ENCODE measurements around the gene SNTG2.

SNTG2 gene

DNA sequence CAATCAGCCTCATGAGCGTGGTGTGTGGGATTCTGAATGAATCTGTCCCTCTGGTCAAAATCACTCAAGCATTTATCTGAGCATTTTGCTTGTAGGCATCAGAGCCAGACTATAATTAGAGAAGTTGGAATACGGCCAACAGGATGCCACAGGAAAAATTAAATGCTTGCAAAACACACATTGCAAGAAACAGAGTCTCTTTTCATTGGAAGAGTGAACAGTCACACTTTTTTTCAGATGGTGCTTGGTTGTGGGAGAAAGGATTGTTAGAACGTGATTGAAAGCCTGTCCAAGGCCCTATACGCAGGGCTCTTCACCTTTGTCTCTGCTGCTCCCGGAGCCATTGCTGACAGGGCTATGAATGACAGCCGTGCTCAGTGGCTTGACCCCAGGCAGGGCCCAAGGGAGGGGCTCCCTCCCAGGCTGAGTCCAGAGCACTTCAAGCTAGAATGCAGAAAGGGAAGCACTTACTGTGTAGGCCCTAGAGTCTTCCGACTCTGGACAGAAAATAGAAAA lies 59.8 kb downstream of the SNTG2 start:
- peak; percentile 48 for DNase-seq

DNA sequence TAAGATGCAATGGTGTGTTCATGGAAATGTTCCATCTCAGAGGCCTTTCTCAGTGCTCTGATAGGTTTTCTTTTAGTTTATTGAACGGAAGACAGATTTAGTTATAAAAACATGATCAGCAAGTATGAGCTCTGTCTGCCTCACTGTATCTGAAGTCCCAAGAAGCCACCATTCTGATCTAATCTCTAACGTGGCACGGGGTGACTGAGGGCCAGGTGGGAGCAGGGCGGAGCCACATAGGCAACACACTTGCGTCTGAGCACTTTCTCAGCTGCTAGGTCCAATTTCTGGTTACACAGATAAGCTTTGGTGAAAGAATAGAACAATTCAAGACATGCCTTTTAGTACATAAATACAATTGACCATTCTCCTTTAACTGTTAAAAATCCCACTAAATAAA lies 60.4 kb downstream of the SNTG2 start:
- DNase-seq: no peak

DNA sequence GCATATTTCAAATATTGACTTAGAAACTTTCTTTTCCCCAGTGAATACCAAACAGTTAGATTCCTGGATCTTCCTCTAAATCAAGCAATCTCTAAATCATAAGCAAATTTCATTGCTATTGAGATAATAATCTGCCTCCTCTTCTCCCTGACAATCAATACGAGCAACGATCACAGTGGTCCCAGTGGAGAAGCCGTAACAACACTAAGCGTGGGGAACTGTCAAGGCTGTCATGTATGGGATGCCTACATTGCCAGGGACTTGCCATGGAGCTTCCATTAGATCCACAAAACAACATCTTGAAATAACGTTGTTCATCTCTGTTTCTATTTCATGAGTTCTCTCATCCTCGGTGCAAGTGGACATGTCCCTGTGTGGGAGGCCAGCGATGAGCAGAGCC lies 61.3 kb downstream of the SNTG2 start:
- DNase-seq: no peak

DNA sequence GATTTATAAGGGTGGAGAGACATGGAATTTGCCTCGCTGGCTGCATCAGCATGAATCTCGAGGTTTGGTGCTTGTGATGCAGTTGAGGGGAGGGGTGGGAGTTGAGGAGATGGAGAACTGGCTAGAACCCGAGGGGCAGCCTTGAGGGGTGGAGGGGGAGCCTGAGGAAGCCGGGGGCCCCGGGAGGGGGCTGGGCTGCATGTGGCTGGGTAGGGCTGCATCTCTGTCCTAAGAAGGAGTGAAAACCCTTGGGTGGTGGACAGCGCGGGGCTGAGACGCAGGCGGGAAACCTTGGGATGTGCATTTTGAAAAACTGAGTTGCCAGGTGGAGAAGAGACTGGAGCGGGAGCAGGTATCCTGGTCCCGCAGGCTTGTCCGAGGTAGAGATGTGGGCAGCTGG lies 64.2 kb downstream of the SNTG2 start:
- no peak for DNase-seq

DNA sequence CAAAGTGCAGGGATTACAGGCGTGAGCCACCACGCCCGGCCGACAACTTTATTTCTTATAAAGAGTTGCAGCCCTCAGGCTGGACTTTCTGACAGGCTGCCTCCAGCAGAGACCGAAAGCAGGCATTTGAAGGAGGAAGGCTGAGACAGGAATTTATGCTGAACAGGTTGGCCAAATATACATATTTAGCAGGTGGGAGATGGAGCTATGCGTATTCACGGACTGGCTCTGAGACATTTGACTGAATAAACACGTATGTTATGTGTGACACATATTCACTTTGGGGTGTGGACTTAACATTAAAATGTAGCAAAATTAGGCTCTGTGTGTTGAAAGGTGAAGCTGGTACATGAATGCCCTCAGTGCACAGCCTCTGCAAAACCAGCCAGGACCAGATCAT lies 65.9 kb downstream of the SNTG2 start:
- DNase-seq: no peak

DNA sequence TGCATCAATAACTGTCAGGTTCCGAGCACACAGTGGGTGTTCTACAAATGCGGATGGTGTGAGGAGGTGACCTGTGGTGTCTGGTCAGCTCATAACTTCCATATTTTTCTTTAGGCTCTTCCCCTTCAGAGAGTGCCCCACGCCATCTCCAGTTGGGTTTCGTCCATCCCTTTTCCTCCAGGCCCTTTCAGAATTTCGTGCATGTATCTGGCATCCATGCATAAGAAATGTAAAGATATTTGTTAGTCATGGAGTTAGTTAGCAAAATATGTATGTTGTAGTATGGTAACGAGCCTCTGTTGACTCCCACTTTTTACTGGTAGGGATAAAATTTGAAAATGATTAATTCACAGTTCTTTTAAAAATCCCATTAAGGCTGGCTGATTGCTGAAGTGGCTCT lies 67.2 kb downstream of the SNTG2 start:
- no peak for DNase-seq

DNA sequence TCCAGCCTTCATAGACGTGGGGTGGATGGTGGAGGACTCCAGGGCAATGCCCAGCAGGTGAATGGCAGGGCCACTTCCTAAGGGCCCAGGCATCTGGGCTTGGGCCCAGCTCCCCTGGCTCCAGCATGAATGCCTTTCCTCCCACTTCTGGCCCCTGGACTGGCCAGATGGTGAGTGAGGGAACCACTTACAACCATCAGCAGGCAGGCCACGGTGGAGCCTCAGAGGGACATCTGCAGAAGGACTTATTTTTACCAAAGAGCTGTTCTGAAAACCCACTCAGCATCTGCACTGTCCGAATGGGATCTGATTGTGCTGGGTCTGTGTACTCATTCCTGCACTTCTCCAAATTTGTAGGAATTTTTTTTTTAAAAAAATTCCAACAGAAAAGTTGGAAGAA lies 69.6 kb downstream of the SNTG2 start:
- DNase-seq: no peak

DNA sequence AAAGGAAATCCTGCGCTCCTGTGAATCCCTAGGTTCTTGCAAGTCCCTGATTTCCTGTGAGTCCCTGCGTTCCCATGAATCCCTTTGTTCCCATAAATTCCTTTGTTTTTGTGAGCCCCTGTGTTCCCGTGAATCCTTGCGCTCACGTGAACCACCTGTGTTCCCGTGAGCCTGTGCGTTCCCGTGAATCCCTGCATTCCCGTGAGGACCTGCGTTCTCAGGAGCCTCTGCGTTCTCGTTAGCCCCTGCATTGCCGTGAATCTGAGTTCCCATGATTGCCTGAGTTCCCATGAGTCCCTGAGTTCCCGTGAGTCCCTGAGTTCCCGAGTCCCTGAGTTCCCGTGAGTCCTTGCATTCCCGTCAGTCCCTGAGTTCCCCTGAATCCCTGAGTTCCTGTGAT lies 71.5 kb downstream of the SNTG2 start:
- no peak for DNase-seq

DNA sequence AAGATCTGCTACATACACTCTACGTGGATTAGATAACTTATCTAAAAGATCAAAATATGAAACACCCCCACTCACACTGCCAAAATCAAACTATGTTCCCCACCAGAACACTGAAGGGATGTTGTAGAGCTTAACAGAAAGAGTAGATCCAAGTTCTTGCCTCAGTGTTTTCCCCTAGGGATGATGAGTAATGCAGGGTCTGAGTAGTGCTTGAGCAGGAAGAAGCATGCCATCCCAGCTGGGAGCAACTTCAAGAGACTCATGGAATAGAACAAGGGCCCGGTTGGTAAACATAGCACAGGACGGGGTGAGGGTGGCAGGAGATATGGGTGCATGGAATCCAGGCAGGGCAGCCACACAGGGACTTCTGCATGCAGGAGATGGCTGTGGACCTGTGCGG lies 74.3 kb downstream of the SNTG2 start:
- DNase-seq: no peak

DNA sequence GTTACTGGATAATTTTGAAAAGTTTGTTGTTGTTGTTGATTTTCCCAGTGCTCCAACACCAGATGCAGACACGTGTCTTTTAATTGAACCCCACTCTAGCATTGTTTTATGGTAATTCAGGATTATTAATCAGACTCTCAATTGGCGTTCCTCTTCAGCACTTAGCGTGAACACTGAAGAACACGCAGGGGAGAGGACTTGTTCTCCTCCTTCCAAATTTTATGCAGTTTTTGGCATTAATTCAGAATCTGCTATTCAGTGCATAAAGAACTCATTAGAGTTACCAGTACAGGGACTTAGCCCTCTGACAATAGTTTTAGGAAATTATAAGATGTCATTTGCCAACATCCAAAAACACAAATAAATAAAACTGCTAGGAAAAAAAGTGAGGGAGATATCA lies 75.5 kb downstream of the SNTG2 start:
- no peak for DNase-seq

DNA sequence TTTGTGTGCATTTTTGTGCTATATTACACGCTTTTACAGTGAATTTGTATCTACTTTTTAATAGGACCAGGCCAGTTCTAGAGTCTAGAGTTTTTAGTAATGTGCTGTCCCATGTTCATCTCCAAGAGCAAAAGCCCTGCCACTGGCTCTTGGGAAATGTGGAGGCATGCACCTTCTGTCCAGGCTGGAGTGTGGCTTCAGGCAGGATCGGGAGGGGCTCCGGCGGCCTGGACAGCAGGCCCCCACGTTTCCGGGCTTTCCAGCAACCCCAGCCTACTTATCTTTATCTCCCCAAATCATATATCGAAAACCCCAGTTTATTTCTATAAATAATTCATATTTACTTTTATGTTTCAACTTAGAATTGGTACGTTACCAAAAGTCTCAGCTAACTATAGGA lies 78.2 kb downstream of the SNTG2 start:
- no peak for DNase-seq

DNA sequence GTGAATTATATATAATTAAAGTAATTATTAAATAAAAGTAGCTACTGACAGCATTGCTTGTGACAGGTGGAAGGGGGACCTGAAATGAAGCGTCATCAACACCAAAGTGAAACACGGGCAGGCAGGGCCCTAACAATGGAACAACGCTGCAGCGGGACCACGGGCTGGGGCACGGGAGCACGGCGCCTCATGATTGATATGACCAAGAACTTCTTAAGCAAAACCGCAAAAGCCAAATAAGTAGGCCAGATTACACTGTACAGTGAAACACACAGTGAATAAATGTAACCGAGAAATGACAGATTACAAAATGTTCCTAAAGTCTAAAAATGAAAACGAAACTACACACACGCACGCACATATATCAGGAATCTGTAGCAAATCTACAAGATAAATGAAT lies 81.4 kb downstream of the SNTG2 start:
- DNase-seq: no peak

DNA sequence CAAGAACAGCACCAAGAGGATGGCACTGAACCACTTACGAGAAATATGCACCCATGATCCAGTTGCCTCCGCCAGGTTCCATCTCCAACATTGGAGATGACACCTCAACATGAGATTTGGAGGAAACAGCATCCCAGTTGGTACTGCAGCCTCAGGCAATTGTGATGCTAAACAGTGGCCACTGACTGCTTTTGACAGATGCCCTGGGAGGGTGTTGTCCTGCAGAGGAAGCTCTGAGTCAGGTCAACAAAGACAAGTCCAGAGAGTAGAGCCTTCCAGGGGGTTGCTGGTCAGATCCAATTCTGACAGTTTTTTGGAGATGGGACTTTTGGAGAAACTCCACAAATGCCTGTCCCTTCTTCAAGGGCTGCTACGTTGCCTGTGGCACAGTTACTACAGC lies 82.4 kb downstream of the SNTG2 start:
- no peak for DNase-seq

DNA sequence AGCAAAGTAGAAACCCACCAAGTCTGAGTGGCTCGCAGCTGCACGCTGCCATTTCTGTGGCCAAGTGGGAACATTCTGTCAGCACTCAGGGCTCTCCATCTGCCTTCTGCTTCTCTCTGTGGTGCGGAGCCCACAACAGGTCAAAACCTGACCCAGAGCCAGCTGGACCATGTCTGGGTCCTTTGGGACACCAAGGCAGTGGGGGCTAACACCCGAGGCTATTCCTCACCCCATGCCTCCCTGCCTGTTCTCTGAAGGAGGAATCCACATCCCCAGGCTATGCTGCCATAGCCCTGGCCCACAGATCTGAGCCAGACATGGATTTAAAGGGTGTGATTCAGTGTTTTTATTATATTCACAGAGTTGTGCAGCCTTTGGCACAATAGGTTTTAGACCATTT lies 86.4 kb downstream of the SNTG2 start:
- no peak for DNase-seq

DNA sequence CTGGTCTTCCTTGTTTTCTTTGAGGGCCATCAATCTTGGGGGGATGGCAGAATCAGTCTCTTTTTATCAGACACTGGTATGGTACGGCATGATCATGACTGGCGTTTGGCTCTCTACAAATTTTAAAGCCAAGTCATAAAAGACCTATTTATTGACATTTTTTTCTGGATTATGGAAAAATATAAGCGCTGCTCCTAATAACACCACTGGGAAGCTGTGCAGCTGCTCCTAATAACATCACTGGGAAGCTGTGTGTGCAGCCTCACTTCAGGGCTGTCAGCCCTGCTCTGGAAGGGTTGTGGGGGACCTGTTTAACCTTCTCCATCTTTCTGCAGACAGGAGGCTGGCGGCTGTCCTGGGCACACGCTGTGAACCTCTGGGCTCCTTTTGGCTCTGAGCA lies 88.9 kb downstream of the SNTG2 start:
- no peak for DNase-seq

DNA sequence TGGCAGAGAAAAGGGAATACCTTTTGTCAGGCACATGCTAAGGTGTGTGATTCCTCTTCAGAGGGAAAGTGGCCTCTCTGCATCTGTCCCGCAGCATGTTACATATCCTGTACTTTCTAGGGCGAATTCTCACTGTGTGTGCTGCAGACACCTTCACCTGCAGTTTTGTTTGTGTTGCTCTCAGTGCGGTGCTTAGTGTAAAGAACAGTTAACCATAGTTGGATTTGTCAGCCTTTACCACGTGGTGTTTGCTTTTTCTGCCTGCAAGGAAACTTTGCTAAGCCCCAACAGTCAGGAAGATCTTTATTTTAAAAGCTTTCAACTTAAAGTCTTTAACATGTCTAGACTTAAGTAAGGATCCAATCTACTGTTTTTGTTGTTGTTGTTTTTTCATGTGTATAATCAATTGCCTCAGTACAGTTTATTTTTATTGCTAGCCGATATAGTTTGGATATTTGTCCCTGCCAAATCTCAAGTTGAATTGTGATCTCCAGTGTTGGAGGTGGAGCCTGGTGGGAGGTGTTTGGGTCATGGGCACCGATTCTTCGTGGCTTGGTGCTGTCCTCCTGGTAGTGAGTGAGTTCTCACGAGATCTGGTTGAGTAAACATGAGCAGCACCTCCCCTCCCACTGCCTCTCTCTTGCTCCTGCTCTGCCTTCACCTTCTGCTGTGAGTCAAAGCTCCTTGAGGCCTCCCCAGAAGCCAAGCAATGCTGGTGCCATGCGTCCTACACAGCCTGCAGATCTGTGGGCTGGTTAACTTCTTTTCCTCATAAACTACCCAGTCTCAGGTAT lies 90.6 kb downstream of the SNTG2 start:
- DNase-seq: no peak

DNA sequence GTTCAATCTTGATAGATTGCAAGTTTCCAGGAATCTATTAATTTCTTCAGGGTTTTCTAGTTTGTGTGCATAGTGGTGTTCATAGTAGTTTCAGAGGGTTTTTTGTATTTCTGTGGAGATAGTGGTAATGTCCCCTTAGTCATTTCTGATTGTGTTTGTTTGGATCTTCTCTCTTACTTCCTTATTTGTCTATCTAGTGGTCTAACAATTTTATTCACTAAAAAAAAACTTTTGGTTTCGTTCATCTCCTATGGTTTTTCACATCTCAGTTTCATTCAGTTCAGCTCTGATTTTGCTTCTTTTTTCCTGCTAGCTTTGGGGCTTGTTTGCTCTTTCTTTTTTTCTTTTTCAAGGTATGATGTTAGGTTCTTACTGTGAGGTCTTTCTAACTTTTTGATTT lies 94.5 kb downstream of the SNTG2 start:
- no peak for DNase-seq

DNA sequence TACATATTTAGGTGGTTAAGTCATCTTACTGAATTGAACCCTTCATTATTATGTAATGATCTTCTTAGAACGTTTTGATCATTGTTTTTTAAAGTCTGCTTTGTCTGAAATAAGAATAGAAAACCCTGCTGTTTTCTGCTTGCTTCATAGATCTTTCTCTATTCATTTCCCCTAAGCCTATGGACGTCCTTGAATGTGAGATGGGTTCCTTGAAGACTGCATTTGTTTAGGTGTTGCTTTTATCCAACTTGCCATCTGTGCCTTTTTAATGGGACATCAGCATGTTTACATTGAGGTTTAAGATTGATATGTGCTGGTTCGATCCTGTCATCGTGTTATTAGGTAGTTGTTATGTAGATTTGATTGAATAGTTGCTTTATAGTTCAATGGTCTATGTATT lies 95.4 kb downstream of the SNTG2 start:
- DNase-seq: no peak

DNA sequence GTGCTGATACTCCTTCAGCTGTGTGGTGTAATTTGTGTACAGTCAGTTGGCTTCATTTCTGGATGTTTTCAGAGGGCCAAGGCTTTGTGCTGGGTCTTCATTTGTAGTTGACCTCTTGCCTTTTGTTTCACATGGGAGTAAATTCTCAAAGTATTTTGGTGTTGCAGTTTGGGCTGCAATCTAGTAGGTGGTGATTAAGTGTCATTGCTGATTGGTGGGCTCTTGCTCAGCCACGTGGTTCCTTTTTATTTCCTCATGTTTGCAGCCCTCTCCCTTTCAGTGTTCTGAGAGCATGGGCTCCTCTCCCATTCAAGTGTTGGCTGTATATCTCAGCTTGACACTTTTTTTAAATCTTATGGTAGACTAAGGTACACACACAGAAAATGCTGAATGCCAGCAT lies 96.8 kb downstream of the SNTG2 start:
- peak; percentile 38 for DNase-seq

DNA sequence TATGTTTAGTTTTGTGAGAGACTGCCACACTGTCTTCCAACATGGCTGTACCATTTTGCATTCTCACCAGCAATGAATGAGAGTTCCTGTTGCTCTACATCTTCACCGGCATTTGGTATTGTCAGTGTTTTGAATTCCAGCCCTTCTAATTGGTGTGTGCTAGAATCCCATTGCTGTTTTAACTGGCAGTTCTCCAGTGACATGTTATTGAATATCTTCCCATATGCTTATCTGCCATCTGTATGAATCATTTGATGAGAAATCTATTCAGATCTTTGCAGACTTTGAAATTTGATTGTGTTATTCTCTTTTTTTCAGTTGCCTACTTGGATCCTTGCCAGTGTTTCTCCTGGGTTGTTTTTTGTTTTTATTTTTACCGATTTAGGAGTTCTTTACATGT lies 99.0 kb downstream of the SNTG2 start:
- no peak for DNase-seq

DNA sequence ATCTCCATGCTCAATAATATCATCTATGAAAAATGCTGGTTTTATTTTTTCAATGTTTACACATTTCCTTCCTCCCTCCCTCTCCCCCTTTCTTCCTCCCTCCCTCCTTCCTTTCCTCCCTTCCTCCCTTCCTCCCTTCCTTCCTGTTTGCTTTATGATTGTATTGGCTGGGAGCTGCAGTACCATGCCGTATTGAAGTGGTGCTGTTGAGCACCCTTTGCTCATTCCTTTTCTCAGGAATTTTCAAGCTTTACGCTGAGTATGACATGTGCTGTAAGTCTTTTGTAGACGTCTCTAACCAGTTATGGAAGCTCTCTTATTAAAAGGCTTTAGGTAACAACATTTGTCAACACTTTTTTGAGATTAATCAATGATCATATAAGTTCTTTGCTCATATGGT lies 100.4 kb downstream of the SNTG2 start:
- no peak for DNase-seq

DNA sequence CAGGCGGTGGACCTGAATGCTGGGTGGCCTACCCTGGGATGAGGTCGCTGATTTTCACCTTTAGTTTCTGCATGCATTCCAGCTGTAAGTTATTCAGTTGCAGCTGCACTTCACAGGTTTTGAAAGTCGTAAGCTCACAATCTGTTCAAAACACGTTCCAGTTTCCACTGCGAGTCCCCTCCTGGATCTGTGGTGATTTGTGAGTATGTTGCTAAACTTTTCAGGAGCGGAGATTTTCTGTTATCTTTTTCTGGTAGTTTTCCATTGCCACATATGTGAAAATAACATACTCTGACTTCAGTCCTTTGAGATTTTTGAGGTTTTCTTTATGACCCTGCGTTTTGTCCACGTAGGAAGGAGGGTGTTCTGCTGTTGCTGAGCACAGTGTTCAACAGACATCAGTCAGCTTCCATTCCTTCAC lies 102.1 kb downstream of the SNTG2 start:
- DNase-seq: no peak

DNA sequence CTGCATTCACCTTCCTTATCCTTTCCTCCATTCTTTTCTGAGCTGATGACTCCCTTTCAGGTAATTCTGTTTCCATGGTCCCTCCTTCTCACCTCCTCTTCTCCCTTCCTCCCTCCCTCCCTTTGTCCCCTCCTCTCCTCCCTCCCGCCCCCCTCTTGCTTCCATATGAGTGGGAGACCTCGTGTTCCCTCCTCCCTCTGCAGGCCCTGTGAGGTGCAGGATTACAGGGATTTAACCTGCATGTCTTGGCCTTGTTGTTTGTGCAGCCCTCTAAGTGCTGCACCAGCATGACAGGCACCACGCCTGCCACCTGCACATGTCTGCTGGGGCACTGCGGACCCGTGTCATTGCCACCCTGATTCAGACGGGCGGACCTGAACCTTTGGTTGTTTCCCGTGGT lies 103.1 kb downstream of the SNTG2 start:
- no peak for DNase-seq

DNA sequence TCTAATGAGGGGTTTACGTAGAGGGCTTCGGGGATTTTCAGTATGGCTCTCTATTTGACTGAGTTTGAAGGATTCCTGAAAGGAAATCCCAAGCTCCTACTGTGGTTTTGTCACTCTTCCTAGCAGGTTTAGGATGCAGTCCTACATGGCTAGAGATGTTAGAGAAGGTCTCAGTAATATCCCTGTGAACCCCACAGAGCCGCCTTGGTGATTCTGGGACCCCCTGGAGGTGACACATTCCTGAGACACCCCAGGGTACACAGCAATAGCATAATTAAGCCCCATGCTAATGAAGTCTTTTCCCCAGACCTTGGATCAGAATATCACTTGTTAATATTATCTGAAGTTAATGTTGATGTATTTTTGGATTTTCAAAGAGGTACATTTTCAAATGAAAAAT lies 103.8 kb downstream of the SNTG2 start:
- DNase-seq: no peak

DNA sequence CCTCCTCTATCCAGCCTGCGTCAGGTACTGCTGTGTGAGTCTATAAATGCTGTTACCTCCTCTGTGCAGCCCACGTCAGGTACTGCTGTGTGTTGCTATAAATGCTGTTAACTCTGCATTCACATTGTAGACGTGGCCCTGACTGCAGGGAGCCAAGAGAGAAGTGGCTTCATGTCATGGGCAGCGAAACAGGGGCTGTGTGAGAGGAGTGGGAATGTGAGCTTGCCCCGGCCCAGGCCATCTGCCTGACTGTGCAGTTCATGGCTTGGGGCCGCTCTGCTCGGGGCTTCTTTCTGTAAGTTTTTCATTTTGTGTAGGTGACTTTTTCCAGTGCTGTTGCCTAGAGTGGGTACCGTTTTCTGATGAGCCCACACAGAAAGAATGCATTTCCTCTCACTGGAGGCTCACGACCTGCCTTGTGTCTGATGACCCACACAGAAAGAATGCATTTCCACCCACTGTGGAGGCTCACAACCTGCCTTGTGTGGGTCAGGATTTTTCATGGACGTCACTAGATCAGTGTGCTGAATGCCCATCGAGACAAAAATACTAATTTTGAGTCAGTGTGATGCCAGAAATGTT lies 104.5 kb downstream of the SNTG2 start:
- no peak for DNase-seq

Data from hematopoietic multipotent progenitor cell treated with erythropoietin and hydrocortisone succinate and interleukin-3 and kit ligand, for 4 days (in vitro differentiated cells).